ENCODE data around the gene ADAMTSL1.

ADAMTSL1 gene

GRCh38 chr9:18889550-18889949, 415.6 kb downstream of the ADAMTSL1 start:
- no peaks in the 10 kb centered on the region for H3K9me3 ChIP-seq (ENCODE audit: control insufficient read depth, insufficient read depth, low read depth, low read length)
- no peak overlapping the region for H3K27ac ChIP-seq (ENCODE audit: extremely low read depth, low read depth, low read length)
- ChIA-PET POLR2A (interaction anchor here (0.8 kb wide), 1 partner anchor 10 kb away, joined by 3 read pairs; no protein-coding TSS in a partner anchor), CTCF (no interaction called here)
- TF ChIP-seq, protein P1, sequence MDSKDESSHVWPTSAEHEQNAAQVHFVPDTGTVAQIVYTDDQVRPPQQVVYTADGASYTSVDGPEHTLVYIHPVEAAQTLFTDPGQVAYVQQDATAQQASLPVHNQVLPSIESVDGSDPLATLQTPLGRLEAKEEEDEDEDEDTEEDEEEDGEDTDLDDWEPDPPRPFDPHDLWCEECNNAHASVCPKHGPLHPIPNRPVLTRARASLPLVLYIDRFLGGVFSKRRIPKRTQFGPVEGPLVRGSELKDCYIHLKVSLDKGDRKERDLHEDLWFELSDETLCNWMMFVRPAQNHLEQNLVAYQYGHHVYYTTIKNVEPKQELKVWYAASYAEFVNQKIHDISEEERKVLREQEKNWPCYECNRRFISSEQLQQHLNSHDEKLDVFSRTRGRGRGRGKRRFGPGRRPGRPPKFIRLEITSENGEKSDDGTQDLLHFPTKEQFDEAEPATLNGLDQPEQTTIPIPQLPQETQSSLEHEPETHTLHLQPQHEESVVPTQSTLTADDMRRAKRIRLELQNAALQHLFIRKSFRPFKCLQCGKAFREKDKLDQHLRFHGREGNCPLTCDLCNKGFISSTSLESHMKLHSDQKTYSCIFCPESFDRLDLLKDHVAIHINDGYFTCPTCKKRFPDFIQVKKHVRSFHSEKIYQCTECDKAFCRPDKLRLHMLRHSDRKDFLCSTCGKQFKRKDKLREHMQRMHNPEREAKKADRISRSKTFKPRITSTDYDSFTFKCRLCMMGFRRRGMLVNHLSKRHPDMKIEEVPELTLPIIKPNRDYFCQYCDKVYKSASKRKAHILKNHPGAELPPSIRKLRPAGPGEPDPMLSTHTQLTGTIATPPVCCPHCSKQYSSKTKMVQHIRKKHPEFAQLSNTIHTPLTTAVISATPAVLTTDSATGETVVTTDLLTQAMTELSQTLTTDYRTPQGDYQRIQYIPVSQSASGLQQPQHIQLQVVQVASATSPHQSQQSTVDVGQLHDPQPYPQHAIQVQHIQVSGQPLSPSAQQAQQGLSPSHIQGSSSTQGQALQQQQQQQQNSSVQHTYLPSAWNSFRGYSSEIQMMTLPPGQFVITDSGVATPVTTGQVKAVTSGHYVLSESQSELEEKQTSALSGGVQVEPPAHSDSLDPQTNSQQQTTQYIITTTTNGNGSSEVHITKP (tag by site-specific recombination; IDR thresholded peaks at IDR 0.05) = no peak
- TF ChIP-seq RBAK (tag by site-specific recombination; IDR thresholded peaks at IDR 0.05) (no peak), ZNF16 (tag by site-specific recombination; IDR thresholded peaks at IDR 0.05; ENCODE audit: low read depth) (no peak), OSR2 (tag by site-specific recombination; IDR thresholded peaks at IDR 0.05) (no peak), ZNF184 (tag by site-specific recombination; IDR thresholded peaks at IDR 0.05) (no peak), ZNF26 (tag by site-specific recombination; IDR thresholded peaks at IDR 0.05) (no peak), ZNF121 (tag by site-specific recombination; IDR thresholded peaks at IDR 0.05) (no peak), ZNF174 (tag by site-specific recombination; IDR thresholded peaks at IDR 0.05) (no peak), ZNF747 (tag by site-specific recombination; IDR thresholded peaks at IDR 0.05) (no peak), ZSCAN23 (tag by site-specific recombination; IDR thresholded peaks at IDR 0.05) (no peak), ZNF645 (tag by site-specific recombination; IDR thresholded peaks at IDR 0.05) (no peak), ZFHX2 (tag by site-specific recombination; conservative IDR thresholded peaks at IDR 0.05) (no peak), ZEB2 (tag by site-specific recombination; IDR thresholded peaks at IDR 0.05) (no peak), PBX3 (CRISPR knock-in tag; IDR thresholded peaks at IDR 0.05) (no peak), ZNF510 (tag by site-specific recombination; IDR thresholded peaks at IDR 0.05; ENCODE audit: insufficient replicate concordance) (no peak), ZSCAN16 (tag by site-specific recombination; IDR thresholded peaks at IDR 0.05) (no peak)
- TF ChIP-seq, protein P2, sequence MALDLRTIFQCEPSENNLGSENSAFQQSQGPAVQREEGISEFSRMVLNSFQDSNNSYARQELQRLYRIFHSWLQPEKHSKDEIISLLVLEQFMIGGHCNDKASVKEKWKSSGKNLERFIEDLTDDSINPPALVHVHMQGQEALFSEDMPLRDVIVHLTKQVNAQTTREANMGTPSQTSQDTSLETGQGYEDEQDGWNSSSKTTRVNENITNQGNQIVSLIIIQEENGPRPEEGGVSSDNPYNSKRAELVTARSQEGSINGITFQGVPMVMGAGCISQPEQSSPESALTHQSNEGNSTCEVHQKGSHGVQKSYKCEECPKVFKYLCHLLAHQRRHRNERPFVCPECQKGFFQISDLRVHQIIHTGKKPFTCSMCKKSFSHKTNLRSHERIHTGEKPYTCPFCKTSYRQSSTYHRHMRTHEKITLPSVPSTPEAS (tag by site-specific recombination; IDR thresholded peaks at IDR 0.05) = no peak
- TF ChIP-seq, protein P3, sequence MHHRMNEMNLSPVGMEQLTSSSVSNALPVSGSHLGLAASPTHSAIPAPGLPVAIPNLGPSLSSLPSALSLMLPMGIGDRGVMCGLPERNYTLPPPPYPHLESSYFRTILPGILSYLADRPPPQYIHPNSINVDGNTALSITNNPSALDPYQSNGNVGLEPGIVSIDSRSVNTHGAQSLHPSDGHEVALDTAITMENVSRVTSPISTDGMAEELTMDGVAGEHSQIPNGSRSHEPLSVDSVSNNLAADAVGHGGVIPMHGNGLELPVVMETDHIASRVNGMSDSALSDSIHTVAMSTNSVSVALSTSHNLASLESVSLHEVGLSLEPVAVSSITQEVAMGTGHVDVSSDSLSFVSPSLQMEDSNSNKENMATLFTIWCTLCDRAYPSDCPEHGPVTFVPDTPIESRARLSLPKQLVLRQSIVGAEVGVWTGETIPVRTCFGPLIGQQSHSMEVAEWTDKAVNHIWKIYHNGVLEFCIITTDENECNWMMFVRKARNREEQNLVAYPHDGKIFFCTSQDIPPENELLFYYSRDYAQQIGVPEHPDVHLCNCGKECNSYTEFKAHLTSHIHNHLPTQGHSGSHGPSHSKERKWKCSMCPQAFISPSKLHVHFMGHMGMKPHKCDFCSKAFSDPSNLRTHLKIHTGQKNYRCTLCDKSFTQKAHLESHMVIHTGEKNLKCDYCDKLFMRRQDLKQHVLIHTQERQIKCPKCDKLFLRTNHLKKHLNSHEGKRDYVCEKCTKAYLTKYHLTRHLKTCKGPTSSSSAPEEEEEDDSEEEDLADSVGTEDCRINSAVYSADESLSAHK (tag by site-specific recombination; IDR thresholded peaks at IDR 0.05) = no peak
- no peaks in the 10 kb centered on the region for H3K36me3 ChIP-seq (ENCODE audit: control insufficient read depth in 2 of 2, insufficient read depth in 1 of 2, low read length in 2 of 2)
- H3K4me3 ChIP-seq (ENCODE audit: low read depth, low read length) = no peak overlapping the region
- H3K4me1 ChIP-seq (ENCODE audit: control insufficient read depth, insufficient read depth, low read length) = no peaks in the 10 kb centered on the region
